A673 (cell line): ENCODE measurements around the gene PPP6R2.

Experiments
- EZH2 ChIP-seq: fragments of 200-600 bp; sonication (generic); IDR thresholded peaks from 2 replicates; pipeline ENCODE4 v1.6.1; 2017; ENCODE audit warnings: borderline replicate concordance, low read depth, mild to moderate bottlenecking, mixed read lengths, antibody characterized with exemption, low read length; ENCODE audit not compliant: poor library complexity, severe bottlenecking
- TF ChIP-seq, protein P1 (sequence below): fragments of 300-800, 200-600 bp; sonication (generic); conservative IDR thresholded peaks from 2 replicates; pipeline ENCODE4 v1.5.1; 2017; ENCODE audit warnings: low read depth, mild to moderate bottlenecking, antibody characterized with exemption, low read length, moderate library complexity, mixed read lengths

GRCh38 chr22:50432131-50432876, 89.2 kb downstream of the PPP6R2 start:
- TF ChIP-seq, protein P1, sequence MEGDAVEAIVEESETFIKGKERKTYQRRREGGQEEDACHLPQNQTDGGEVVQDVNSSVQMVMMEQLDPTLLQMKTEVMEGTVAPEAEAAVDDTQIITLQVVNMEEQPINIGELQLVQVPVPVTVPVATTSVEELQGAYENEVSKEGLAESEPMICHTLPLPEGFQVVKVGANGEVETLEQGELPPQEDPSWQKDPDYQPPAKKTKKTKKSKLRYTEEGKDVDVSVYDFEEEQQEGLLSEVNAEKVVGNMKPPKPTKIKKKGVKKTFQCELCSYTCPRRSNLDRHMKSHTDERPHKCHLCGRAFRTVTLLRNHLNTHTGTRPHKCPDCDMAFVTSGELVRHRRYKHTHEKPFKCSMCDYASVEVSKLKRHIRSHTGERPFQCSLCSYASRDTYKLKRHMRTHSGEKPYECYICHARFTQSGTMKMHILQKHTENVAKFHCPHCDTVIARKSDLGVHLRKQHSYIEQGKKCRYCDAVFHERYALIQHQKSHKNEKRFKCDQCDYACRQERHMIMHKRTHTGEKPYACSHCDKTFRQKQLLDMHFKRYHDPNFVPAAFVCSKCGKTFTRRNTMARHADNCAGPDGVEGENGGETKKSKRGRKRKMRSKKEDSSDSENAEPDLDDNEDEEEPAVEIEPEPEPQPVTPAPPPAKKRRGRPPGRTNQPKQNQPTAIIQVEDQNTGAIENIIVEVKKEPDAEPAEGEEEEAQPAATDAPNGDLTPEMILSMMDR = no peak
- no peak for TF ChIP-seq EZH2
